Loucy (cell line): Measurements from ENCODE around the gene GSE1.

Experiments used
- EZH2phosphoT487 ChIP-seq: fragments of 200-600 bp; IDR thresholded peaks from 2 replicates; pipeline ENCODE4 v1.6.1; 2018; ENCODE audit warnings: antibody characterized with exemption, mild to moderate bottlenecking, moderate library complexity, borderline replicate concordance
- TF ChIP-seq, protein P1 (sequence below): fragments of 200-600 bp; sonication (generic); conservative IDR thresholded peaks from 2 replicates; pipeline ENCODE4 v1.5.1; 2014; ENCODE audit warnings: mild to moderate bottlenecking, antibody characterized with exemption, low read length

DNA sequence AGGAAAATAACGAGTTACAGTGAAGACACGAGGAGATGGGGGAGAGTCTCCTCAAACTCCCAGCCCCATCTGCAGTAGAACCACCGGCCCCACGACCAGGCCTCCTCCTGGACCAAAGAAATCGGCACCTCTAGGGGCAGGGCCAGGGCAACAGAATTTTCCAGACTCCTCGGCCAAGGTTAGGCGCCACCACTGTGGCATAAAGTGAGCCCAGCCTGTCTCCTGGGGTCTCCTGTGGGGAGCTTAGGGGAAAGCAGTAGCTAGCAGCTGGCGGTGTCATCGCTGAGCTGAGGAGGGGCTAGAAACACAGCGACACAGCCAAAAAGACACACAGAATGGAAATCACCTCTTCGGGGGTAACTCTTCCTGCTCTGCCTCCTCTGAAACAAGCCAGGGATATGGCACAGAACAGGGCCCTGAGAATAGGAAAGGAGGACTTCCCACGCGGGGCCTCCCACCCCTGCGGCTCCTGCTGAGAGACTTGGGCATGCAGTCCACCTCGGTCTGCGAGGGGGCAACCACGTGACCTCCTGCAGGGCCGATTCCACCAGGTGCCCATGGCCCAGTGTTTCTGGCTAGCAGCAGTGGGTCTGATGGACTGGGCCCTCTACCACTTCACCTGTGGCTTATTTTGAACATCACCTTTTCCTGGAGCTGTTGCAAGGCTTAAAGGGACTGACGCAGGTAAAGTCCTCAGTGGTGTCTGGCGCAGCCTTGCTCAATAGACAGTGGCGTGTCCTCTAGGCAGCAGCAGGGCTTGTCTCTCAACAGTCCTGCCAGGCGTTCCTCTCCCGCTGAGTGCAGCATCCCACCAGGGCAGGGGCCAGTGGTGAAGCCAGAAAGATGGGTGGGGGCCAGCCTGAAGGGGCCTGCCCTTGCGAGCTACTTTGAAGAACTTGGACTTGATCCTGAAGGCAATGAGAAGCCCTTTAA is 82.3 kb downstream of the GSE1 start:
- TF ChIP-seq, protein P1, sequence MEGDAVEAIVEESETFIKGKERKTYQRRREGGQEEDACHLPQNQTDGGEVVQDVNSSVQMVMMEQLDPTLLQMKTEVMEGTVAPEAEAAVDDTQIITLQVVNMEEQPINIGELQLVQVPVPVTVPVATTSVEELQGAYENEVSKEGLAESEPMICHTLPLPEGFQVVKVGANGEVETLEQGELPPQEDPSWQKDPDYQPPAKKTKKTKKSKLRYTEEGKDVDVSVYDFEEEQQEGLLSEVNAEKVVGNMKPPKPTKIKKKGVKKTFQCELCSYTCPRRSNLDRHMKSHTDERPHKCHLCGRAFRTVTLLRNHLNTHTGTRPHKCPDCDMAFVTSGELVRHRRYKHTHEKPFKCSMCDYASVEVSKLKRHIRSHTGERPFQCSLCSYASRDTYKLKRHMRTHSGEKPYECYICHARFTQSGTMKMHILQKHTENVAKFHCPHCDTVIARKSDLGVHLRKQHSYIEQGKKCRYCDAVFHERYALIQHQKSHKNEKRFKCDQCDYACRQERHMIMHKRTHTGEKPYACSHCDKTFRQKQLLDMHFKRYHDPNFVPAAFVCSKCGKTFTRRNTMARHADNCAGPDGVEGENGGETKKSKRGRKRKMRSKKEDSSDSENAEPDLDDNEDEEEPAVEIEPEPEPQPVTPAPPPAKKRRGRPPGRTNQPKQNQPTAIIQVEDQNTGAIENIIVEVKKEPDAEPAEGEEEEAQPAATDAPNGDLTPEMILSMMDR, result no peak
- no peak for TF ChIP-seq EZH2phosphoT487
